WTC11 (cell line): ENCODE results near the gene ABCB1.

Source experiments
- CBFB ChIP-seq: sonication (generic); formaldehyde crosslinking; IDR thresholded peaks from 2 replicates; pipeline ENCODE4 v1.8.1; 2022; ENCODE audit warnings: mild to moderate bottlenecking, low read depth, missing genetic modification reagents
- CREB1 ChIP-seq: sonication (generic); formaldehyde crosslinking; IDR thresholded peaks from 2 replicates; pipeline ENCODE4 v1.8.0; 2023; ENCODE audit warnings: mild to moderate bottlenecking, missing genetic modification reagents
- ELF4 ChIP-seq: sonication (generic); formaldehyde crosslinking; IDR thresholded peaks from 2 replicates; pipeline ENCODE4 v1.8.1; 2022; ENCODE audit warnings: low read depth, mild to moderate bottlenecking, moderate library complexity, missing genetic modification reagents
- FOXJ3 ChIP-seq: sonication (generic); formaldehyde crosslinking; IDR thresholded peaks from 2 replicates; pipeline ENCODE4 v1.9.0; 2021; ENCODE audit warnings: missing genetic modification reagents, mild to moderate bottlenecking, borderline replicate concordance
- HMGA2 ChIP-seq: fragments of 250-450 bp; sonication (Bioruptor Pico); IDR thresholded peaks from 2 replicates; pipeline ENCODE4 v1.4.0; 2021; ENCODE audit warnings: mild to moderate bottlenecking, moderate library complexity
- KAT7 ChIP-seq: sonication (generic); formaldehyde crosslinking; IDR thresholded peaks from 2 replicates; pipeline ENCODE4 v1.8.1; 2023; ENCODE audit warnings: missing genetic modification reagents, mild to moderate bottlenecking, borderline replicate concordance
- MYBL2 ChIP-seq: sonication (generic); formaldehyde crosslinking; IDR thresholded peaks from 2 replicates; pipeline ENCODE4 v1.8.1; 2023; ENCODE audit warnings: mild to moderate bottlenecking, moderate library complexity, missing genetic modification reagents
- NFYB ChIP-seq: sonication (generic); formaldehyde crosslinking; conservative IDR thresholded peaks from 2 replicates; pipeline ENCODE4 v1.8.0; 2022; ENCODE audit warnings: low read depth, missing genetic modification reagents
- ZBTB21 ChIP-seq: sonication (generic); formaldehyde crosslinking; IDR thresholded peaks from 2 replicates; pipeline ENCODE4 v1.8.1; 2023; ENCODE audit warnings: mild to moderate bottlenecking, missing genetic modification reagents, borderline replicate concordance
- ZNF671 ChIP-seq: fragments of 250-450 bp; sonication (Bioruptor Pico); IDR thresholded peaks from 2 replicates; pipeline ENCODE4 v1.8.0; 2021; ENCODE audit warnings: mild to moderate bottlenecking
- TF ChIP-seq, protein P1 (sequence below): fragments of 200-600 bp; IDR thresholded peaks from 2 replicates; pipeline ENCODE4 v1.8.0; 2022; ENCODE audit warnings: antibody characterized with exemption
- TF ChIP-seq, protein P2 (sequence below): sonication (generic); formaldehyde crosslinking; IDR thresholded peaks from 2 replicates; pipeline ENCODE4 v1.8.0; 2022; ENCODE audit warnings: mild to moderate bottlenecking, missing genetic modification reagents
- TF ChIP-seq, protein P3 (sequence below): sonication (generic); formaldehyde crosslinking; conservative IDR thresholded peaks from 2 replicates; pipeline ENCODE4 v1.8.1; 2022; ENCODE audit warnings: mild to moderate bottlenecking, missing genetic modification reagents

DNA sequence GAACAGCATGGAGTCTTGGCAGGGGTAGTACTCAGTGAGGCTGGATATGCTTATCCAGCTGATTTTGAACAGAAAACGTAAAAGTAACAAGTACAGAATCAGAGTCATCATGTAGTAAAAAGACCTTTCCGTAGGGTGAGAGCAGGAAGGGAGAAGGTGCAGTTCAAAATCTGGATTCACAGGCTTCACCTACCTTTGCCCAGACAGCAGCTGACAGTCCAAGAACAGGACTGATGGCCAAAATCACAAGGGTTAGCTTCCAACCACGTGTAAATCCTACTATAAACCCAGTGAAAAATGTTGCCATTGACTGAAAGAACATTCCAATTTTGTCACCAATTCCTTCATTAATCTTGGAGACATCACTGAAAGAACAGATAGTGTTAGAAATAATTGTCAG lies 34.8 kb downstream of the ABCB1 start:
- TF ChIP-seq, protein P1, sequence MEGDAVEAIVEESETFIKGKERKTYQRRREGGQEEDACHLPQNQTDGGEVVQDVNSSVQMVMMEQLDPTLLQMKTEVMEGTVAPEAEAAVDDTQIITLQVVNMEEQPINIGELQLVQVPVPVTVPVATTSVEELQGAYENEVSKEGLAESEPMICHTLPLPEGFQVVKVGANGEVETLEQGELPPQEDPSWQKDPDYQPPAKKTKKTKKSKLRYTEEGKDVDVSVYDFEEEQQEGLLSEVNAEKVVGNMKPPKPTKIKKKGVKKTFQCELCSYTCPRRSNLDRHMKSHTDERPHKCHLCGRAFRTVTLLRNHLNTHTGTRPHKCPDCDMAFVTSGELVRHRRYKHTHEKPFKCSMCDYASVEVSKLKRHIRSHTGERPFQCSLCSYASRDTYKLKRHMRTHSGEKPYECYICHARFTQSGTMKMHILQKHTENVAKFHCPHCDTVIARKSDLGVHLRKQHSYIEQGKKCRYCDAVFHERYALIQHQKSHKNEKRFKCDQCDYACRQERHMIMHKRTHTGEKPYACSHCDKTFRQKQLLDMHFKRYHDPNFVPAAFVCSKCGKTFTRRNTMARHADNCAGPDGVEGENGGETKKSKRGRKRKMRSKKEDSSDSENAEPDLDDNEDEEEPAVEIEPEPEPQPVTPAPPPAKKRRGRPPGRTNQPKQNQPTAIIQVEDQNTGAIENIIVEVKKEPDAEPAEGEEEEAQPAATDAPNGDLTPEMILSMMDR: no peak
- TF ChIP-seq, protein P2, sequence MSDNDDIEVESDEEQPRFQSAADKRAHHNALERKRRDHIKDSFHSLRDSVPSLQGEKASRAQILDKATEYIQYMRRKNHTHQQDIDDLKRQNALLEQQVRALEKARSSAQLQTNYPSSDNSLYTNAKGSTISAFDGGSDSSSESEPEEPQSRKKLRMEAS (CRISPR knock-in tag): no peak
- no peak for TF ChIP-seq CREB1 (CRISPR knock-in tag)
- TF ChIP-seq, protein P3, sequence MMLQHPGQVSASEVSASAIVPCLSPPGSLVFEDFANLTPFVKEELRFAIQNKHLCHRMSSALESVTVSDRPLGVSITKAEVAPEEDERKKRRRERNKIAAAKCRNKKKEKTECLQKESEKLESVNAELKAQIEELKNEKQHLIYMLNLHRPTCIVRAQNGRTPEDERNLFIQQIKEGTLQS (CRISPR knock-in tag): no peak
- no peak for TF ChIP-seq NFYB (CRISPR knock-in tag)
- TF ChIP-seq ZNF671 (CRISPR knock-in tag): no peak
- no peak for TF ChIP-seq HMGA2
- no peak for TF ChIP-seq CBFB (CRISPR knock-in tag)
- TF ChIP-seq ELF4 (CRISPR knock-in tag): no peak
- no peak for TF ChIP-seq KAT7 (CRISPR knock-in tag)
- TF ChIP-seq FOXJ3 (CRISPR knock-in tag): no peak
- TF ChIP-seq MYBL2: no peak
- no peak for TF ChIP-seq ZBTB21
